DMS 273 (cell line): Measurements from ENCODE around the gene SLC25A15.

Experiments
- DNase-seq: peaks from one replicate; lab custom pipeline; 2025; ENCODE audit not compliant: unreplicated experiment; lab: John Stamatoyannopoulos, UW

Gene SLC25A15

GRCh38 chr13:40789275-40790153 lies at the start of gene SLC25A15:
TSS of gene SLC25A15 (plus strand) at chr13:40789611. CDS start at chr13:40793227, 3,616 bp downstream.
- peak; percentile 88 for DNase-seq

DNA sequence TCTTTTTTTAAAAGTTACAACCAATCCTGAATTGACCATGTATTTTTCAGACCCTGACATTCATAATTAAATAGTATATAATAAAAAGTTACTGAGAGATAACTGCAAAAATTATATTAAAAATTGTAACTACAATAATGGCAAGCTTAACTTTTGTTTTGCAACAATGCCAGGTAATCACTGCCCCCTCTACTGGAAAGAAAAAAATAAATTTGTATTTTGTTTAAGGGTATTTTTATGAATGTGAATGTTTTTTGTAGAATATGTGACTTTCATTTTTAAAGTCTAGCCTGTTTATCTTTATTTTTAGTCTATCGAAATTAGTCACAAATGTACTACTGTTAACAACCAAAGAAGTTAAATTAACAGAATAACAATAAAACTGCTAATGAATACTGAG lies 40.1 kb upstream of the SLC25A15 start:
- peak; percentile 0 for DNase-seq

- DNase-seq: no peak
Observed at GRCh38 chr13:40755082-40755700, 34.2 kb upstream of the SLC25A15 start.

GRCh38 chr13:40756042-40756441 lies 33.4 kb upstream of the SLC25A15 start:
- DNase-seq: no peak

- no peak for DNase-seq
Observed at GRCh38 chr13:40758811-40759210, 30.6 kb upstream of the SLC25A15 start.

DNA sequence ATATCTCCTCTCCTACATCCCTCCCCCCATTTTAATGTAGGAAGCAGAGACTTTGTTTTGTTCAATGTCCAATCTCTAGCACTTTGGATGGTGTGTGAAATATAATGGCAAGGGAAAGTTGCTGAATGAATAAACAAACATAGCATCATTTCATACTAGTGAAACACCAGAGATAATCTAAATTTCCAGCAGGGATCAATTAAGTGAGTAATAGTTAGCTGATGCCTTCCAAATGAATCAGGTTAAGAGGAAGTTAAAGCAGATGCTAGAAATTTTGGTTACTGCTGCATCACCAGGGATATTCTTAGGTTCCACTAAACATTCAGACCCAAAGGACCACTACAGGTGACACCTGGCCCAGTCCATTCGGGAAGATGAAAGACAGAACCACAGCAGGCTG lies 26.6 kb upstream of the SLC25A15 start:
- no peak for DNase-seq

DNA sequence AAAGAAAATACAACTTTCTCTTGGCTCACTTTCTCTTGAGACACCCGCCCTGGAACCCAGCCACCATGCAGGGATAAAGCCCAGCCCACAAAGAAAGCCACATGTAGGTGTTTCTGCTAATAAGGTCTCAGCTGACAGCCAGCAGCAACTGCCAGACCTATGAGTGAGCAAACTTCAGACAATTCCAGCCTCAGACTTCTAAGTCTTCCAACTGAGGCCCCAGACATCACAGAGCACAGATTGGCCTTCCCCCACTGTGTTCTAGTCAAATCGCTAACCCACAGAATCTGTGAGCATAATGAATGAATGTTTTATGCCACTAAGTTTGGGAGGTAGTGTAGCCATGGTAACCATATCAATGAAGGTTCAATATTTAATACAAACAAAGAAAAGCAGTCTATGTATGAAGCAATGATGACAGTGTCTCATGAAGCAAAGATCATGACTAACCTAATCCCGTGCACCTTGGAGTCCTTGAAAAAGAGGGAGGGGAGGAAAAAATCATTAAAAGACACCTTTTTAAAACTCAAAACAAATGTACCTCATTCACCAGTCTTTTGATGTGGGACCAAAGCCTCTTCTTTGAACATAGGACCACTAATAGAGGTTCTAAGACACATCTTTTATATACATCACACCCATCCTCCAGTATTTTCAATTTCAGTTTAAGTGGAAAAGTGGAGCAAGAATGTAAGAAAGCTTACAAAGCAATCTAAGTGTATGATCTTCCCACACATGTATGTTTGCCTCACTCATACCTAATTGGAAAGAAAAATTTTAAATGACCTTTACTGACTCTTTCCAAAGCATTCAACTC lies 24.6 kb upstream of the SLC25A15 start:
- no peak for DNase-seq

- no peak for DNase-seq
Observed at GRCh38 chr13:40765602-40766001, 23.8 kb upstream of the SLC25A15 start.

DNA sequence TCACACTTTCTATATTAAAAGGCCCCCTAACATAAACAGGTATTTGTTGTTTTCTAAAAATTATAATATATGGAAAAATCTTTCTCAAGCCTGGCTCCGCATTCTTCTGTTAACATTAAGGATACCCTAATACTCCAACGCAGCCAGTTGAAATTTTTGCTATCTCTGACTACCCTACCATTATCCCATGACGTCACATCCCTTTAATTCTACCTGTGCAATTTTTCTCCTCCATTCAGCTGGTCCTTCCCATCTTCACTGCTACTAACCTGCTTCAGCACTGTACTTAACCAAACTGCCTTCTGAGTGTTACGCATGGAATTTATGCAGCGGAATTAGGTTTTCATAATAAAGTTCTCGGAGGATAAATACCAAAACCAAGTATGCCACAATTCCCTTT lies 19.4 kb upstream of the SLC25A15 start:
- DNase-seq: no peak

DNA sequence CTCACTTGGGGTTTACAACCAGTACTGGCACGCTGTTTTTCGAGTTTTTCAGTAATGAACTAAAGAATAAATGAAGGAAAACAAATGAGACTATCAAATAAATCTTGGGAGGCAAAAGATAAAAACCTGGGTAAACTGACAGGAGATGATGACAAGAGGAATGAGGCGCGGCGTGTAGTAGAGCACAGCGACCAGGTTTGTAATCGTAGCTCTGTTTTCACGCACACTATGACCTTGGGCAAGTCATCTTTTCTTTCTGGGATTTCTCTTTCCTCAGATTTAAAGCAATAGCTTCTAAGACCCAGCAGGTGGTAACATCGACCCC lies 18.8 kb upstream of the SLC25A15 start:
- no peak for DNase-seq

DNA sequence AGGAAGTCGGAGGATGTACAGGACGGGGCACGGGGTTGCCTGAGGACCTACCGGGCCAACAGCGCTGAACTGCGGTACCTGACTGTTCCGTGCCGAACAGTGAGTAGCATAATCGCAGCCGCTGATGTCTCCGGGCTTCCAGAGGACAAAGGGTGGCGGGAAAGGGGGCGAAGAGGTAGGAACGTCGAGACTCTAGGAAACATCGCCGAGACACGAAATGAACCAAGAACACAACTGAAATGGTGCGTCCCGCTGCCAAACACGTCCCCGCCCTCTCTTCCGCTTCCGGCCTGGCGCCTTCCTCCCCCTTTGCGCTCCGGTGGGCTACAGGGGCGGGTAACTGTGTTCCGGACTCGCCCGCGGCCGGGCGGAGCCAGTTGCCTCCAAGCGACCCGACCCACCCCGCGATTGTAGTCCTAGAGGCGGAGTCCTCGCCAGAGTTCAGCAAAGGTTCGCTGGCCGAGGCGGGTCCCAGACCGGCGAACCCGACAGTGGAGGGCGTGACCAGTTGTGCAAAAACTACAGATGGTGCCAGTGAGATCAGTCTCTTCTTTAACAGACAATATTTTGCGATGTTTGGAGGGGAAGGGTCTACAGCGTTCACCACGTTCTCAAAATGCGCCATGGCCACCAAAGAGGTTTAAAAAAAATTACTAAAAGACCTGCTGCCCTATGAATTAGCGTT lies 18.3 kb upstream of the SLC25A15 start, which contains the start of gene MRPS31:
Gene MRPS31 (minus strand): TSS at position 257 of the 685 bp plus-strand sequence. CDS start 54 bp downstream, at position 203.
- DNase-seq: peak; percentile 96

- DNase-seq: no peak
Observed at GRCh38 chr13:40772765-40773473, 16.5 kb upstream of the SLC25A15 start.

- no peak for DNase-seq
Observed at GRCh38 chr13:40774672-40775071, 14.7 kb upstream of the SLC25A15 start.

- no peak for DNase-seq
Observed at GRCh38 chr13:40776232-40776631, 13.2 kb upstream of the SLC25A15 start.

GRCh38 chr13:40776681-40777165 lies 12.7 kb upstream of the SLC25A15 start:
- no peak for DNase-seq

GRCh38 chr13:40777166-40777808 lies 12.1 kb upstream of the SLC25A15 start:
- DNase-seq: peak; percentile 80

- no peak for DNase-seq
Observed at GRCh38 chr13:40777809-40778175, 11.6 kb upstream of the SLC25A15 start.

- DNase-seq: no peak
Observed at GRCh38 chr13:40779049-40779448, 10.4 kb upstream of the SLC25A15 start.

GRCh38 chr13:40779796-40780285 lies 9.6 kb upstream of the SLC25A15 start:
- no peak for DNase-seq
